Neural cell (in vitro differentiated cells): ENCODE measurements around the gene PTP4A2. TPM values are rescaled to one million over a fixed set of nuclear protein-coding genes. Genes with fewer than 3 reads are reported as not detected.

ENCODE experiments used
- H2AFZ ChIP-seq: fragments of 200-600, 300-800 bp; sonication (generic), shearing (Covaris generic); 2 replicates; pipeline ENCODE4 v1.6.0; 2014; ENCODE audit warnings: low read depth, mild to moderate bottlenecking, antibody characterized with exemption, low read length, moderate library complexity
- H3F3A ChIP-seq: fragments of 200-600 bp; shearing (Covaris generic); 2 replicates; pipeline ENCODE4 v1.6.1; 2016; ENCODE audit warnings: mild to moderate bottlenecking, moderate library complexity, mixed read lengths, antibody characterized with exemption, low read length; ENCODE audit not compliant: insufficient read depth, poor library complexity, severe bottlenecking
- H3K27ac ChIP-seq: fragments of 200-600, 300-800 bp; sonication (generic), shearing (Covaris generic); 2 replicates; pipeline ENCODE4 v1.5.1; 2014; ENCODE audit warnings: mild to moderate bottlenecking, low read length, moderate library complexity
- H3K27me3 ChIP-seq: fragments of 300-800, 200-600 bp; sonication (generic), shearing (Covaris generic); 2 replicates; pipeline ENCODE4 v1.6.0; 2014; ENCODE audit warnings: mild to moderate bottlenecking, low read depth, low read length, moderate library complexity; ENCODE audit not compliant: insufficient read depth
- H3K36me3 ChIP-seq: fragments of 300-800, 200-600 bp; sonication (generic), shearing (Covaris generic); 2 replicates; pipeline ENCODE4 v1.5.1; 2014; ENCODE audit warnings: mild to moderate bottlenecking, antibody characterized with exemption, low read length, moderate library complexity; ENCODE audit not compliant: insufficient read depth
- H3K4me2 ChIP-seq: fragments of 300-800, 200-600 bp; sonication (generic), shearing (Covaris generic); 2 replicates; pipeline ENCODE4 v1.6.0; 2014; ENCODE audit warnings: mild to moderate bottlenecking, low read length
- H3K4me3 ChIP-seq: fragments of 300-800, 200-600 bp; sonication (generic), shearing (Covaris generic); 2 replicates; pipeline ENCODE4 v1.5.1; 2014; ENCODE audit warnings: mild to moderate bottlenecking, low read length, moderate library complexity
- H3K79me2 ChIP-seq: fragments of 200-600 bp; shearing (Covaris generic); replicated peaks from 2 replicates; pipeline ENCODE4 v1.6.0; 2014; ENCODE audit warnings: mild to moderate bottlenecking, low read length, moderate library complexity; ENCODE audit not compliant: insufficient read depth
- H3K9ac ChIP-seq: fragments of 300-800, 200-600 bp; sonication (generic), shearing (Covaris generic); 2 replicates; pipeline ENCODE4 v1.6.1; 2016; ENCODE audit warnings: mild to moderate bottlenecking, low read length, mixed read lengths
- H3K9me2 ChIP-seq: fragments of 200-600 bp; shearing (Covaris generic); 2 replicates; pipeline ENCODE4 v1.6.1; 2016; ENCODE audit warnings: mild to moderate bottlenecking, low read length, mixed read lengths; ENCODE audit not compliant: insufficient read depth
- H3K9me3 ChIP-seq: fragments of 200-600, 300-800 bp; sonication (generic), shearing (Covaris generic); 2 replicates; pipeline ENCODE4 v1.6.1; 2016; ENCODE audit warnings: mild to moderate bottlenecking, mixed run types, low read length, moderate library complexity, mixed read lengths
- H4K20me1 ChIP-seq: fragments of 200-600 bp; shearing (Covaris generic); 2 replicates; pipeline ENCODE4 v1.6.1; 2016; ENCODE audit warnings: mild to moderate bottlenecking, mixed run types; ENCODE audit not compliant: insufficient read depth
- CTCF ChIP-seq: fragments of 450-650 bp; IDR thresholded peaks from 2 replicates; pipeline ENCODE4 v1.5.1; 2014; ENCODE audit warnings: antibody characterized with exemption, mild to moderate bottlenecking, moderate library complexity; ENCODE audit not compliant: poor library complexity, severe bottlenecking
- EP300 ChIP-seq: fragments of 450-650 bp; conservative IDR thresholded peaks from 2 replicates; pipeline ENCODE4 v1.6.1; 2014; ENCODE audit warnings: antibody characterized with exemption, mild to moderate bottlenecking, moderate library complexity; ENCODE audit not compliant: poor library complexity, severe bottlenecking
- EZH2 ChIP-seq: fragments of 200-600, 300-800 bp; shearing (Covaris generic), sonication (generic); IDR thresholded peaks from 2 replicates; pipeline ENCODE4 v1.6.1; 2014; ENCODE audit warnings: antibody characterized with exemption, low read length, borderline replicate concordance, mild to moderate bottlenecking; ENCODE audit not compliant: insufficient read depth, poor library complexity, severe bottlenecking
- MXI1 ChIP-seq: fragments of 450-650 bp; conservative IDR thresholded peaks from 2 replicates; pipeline ENCODE4 v1.6.1; 2014; ENCODE audit warnings: antibody characterized with exemption, mild to moderate bottlenecking; ENCODE audit not compliant: poor library complexity, severe bottlenecking
- POLR2AphosphoS5 ChIP-seq: IDR thresholded peaks from 2 replicates; pipeline ENCODE4 v1.6.1; 2012
- RAD21 ChIP-seq: fragments of 450-650 bp; conservative IDR thresholded peaks from 2 replicates; pipeline ENCODE4 v1.6.1; 2014; ENCODE audit warnings: antibody characterized with exemption, mild to moderate bottlenecking, moderate library complexity
- REST ChIP-seq: IDR thresholded peaks from 2 replicates; pipeline ENCODE4 v1.6.1; 2012; ENCODE audit warnings: borderline replicate concordance
- SMC3 ChIP-seq: fragments of 450-650 bp; conservative IDR thresholded peaks from 2 replicates; pipeline ENCODE4 v1.6.1; 2014; ENCODE audit warnings: antibody characterized with exemption, mild to moderate bottlenecking, moderate library complexity; ENCODE audit not compliant: poor library complexity
- TAF1 ChIP-seq: IDR thresholded peaks from 2 replicates; pipeline ENCODE4 v1.6.1; 2012; ENCODE audit warnings: low read depth
- polyA plus RNA-seq: library from polyadenylated mRNA; depleted of rRNA; stranded (reverse); fragments of >200 nt; gene quantifications from 2 replicates; pipeline ENCODE4 v1.2.3, GENCODE V29; 2014

PTP4A2 gene
- polyA plus RNA-seq, 1 donor from 2014 or later = 250 TPM

GRCh38 chr1:31909691-31910090, 28.5 kb downstream of the PTP4A2 start:
- Histone ChIP-seq H3K27me3 (no peaks in the 10 kb centered on the region), H4K20me1 (no peaks in the 10 kb centered on the region), H3K9me2 (no peaks in the 10 kb centered on the region), H3K79me2 (peaks cover 3% of the 10 kb centered on the region), H3K4me2 (no peak overlapping the region), H3F3A (no peaks in the 10 kb centered on the region), H3K9ac (no peak overlapping the region), H3K4me3 (no peak overlapping the region), H3K27ac (no peak overlapping the region), H3K9me3 (no peaks in the 10 kb centered on the region), H2AFZ (no peak overlapping the region), H3K36me3 (peaks cover 13% of the 10 kb centered on the region)
- TF ChIP-seq RAD21 = no peak
- TF ChIP-seq EP300 = no peak
- no peak for TF ChIP-seq POLR2AphosphoS5
- no peak for TF ChIP-seq REST
- TF ChIP-seq MXI1 = no peak
- TF ChIP-seq EZH2 = no peak
- no peak for TF ChIP-seq SMC3
- no peak for TF ChIP-seq CTCF
- no peak for TF ChIP-seq TAF1

GRCh38 chr1:31906557-31906956, 31.6 kb downstream of the PTP4A2 start:
- no peak overlapping the region for H3K4me3 ChIP-seq
- H3K9me2 ChIP-seq = no peaks in the 10 kb centered on the region
- H3K27me3 ChIP-seq = no peaks in the 10 kb centered on the region
- peaks cover 6% of the 10 kb centered on the region for H3K36me3 ChIP-seq
- H3K79me2 ChIP-seq = no peaks in the 10 kb centered on the region
- no peaks in the 10 kb centered on the region for H3F3A ChIP-seq
- TF ChIP-seq SMC3 (no peak), POLR2AphosphoS5 (no peak), EP300 (no peak), MXI1 (no peak), EZH2 (no peak), REST (no peak), CTCF (no peak), RAD21 (no peak), TAF1 (no peak)
- no peak overlapping the region for H3K9ac ChIP-seq
- no peaks in the 10 kb centered on the region for H4K20me1 ChIP-seq
- no peak overlapping the region for H3K4me2 ChIP-seq
- no peaks in the 10 kb centered on the region for H3K9me3 ChIP-seq
- H2AFZ ChIP-seq = no peak overlapping the region
- H3K27ac ChIP-seq = no peak overlapping the region
